Mucosa of stomach (tissue), 1 donor: ENCODE measurements around the gene TACR2.

Source experiments
- H3K27me3 ChIP-seq: one replicate; pipeline ENCODE4 v1.7.0; 2013; ENCODE audit warnings: mild to moderate bottlenecking, low read length; ENCODE audit not compliant: control insufficient read depth, insufficient read depth
- H3K36me3 ChIP-seq: one replicate; pipeline ENCODE4 v1.7.0; 2013; ENCODE audit warnings: low read length; ENCODE audit not compliant: control insufficient read depth, insufficient read depth
- H3K4me1 ChIP-seq: one replicate; pipeline ENCODE4 v1.7.0; 2013; ENCODE audit warnings: mild to moderate bottlenecking, low read length; ENCODE audit not compliant: control insufficient read depth, insufficient read depth
- H3K4me3 ChIP-seq: one replicate; pipeline ENCODE4 v1.7.0; 2013; ENCODE audit warnings: low read length
- H3K9ac ChIP-seq: one replicate; pipeline ENCODE4 v1.7.0; 2013; ENCODE audit warnings: mild to moderate bottlenecking, low read length, moderate library complexity
- H3K9me3 ChIP-seq: one replicate; pipeline ENCODE4 v1.7.0; 2013; ENCODE audit warnings: mild to moderate bottlenecking, low read length, moderate library complexity; ENCODE audit not compliant: control insufficient read depth
- donor health status: Pancreatic carcinoma.

Gene TACR2

GRCh38 chr10:69416695-69417094 is at the start of gene TACR2:
Gene TACR2 (minus strand): TSS chr10:69416918. CDS start chr10:69416323, 595 bp downstream.
- H3K9ac ChIP-seq, result peak within 1 kb of the TSS; percentile 1
- H3K4me1 ChIP-seq, result peaks cover 30% of the 10 kb centered on the region
- H3K9me3 ChIP-seq, result no peaks in the 10 kb centered on the region
- no peak within 1 kb of the TSS for H3K4me3 ChIP-seq
- H3K27me3 ChIP-seq, result no peaks in the 10 kb centered on the region
- H3K36me3 ChIP-seq, result no peaks in the 10 kb centered on the region

- Histone ChIP-seq H3K36me3 (no peaks in the 10 kb centered on the region), H3K9me3 (no peaks in the 10 kb centered on the region), H3K4me1 (peaks cover 69% of the 10 kb centered on the region), H3K9ac (no peak overlapping the region), H3K4me3 (no peak overlapping the region), H3K27me3 (no peaks in the 10 kb centered on the region)
These were observed 49.4 kb upstream of the TACR2 start for GRCh38 chr10:69466158-69466490.

GRCh38 chr10:69465457-69466157 is 48.9 kb upstream of the TACR2 start:
- Histone ChIP-seq H3K4me1 (peaks cover 74% of the 10 kb centered on the region), H3K9ac (no peak overlapping the region)

GRCh38 chr10:69464801-69465401 is 48.2 kb upstream of the TACR2 start:
- Histone ChIP-seq H3K4me3 (no peak overlapping the region), H3K9me3 (no peaks in the 10 kb centered on the region), H3K36me3 (no peaks in the 10 kb centered on the region), H3K4me1 (peaks cover 81% of the 10 kb centered on the region), H3K9ac (peak overlapping the region; percentile 36), H3K27me3 (no peaks in the 10 kb centered on the region)

More at GRCh38 chr10:69465457-69466157, 48.9 kb upstream of the TACR2 start:
- Histone ChIP-seq H3K4me3 (no peak overlapping the region), H3K27me3 (no peaks in the 10 kb centered on the region), H3K36me3 (no peaks in the 10 kb centered on the region), H3K9me3 (no peaks in the 10 kb centered on the region)

- no peaks in the 10 kb centered on the region for H3K36me3 ChIP-seq
- H3K9ac ChIP-seq, result peak overlapping the region; percentile 36
These were observed 47.7 kb upstream of the TACR2 start for GRCh38 chr10:69464401-69464800.

GRCh38 chr10:69463886-69464285 is 47.2 kb upstream of the TACR2 start:
- H3K36me3 ChIP-seq, result no peaks in the 10 kb centered on the region
- no peaks in the 10 kb centered on the region for H3K9me3 ChIP-seq
- H3K4me3 ChIP-seq, result no peak overlapping the region
- H3K27me3 ChIP-seq, result no peaks in the 10 kb centered on the region
- peaks cover 87% of the 10 kb centered on the region for H3K4me1 ChIP-seq
- peak overlapping the region; percentile 36 for H3K9ac ChIP-seq

More at GRCh38 chr10:69464401-69464800, 47.7 kb upstream of the TACR2 start:
- Histone ChIP-seq H3K9me3 (no peaks in the 10 kb centered on the region), H3K4me3 (no peak overlapping the region), H3K4me1 (peaks cover 86% of the 10 kb centered on the region), H3K27me3 (no peaks in the 10 kb centered on the region)

- Histone ChIP-seq H3K4me1 (peaks cover 89% of the 10 kb centered on the region), H3K9ac (peak overlapping the region; percentile 26), H3K9me3 (no peaks in the 10 kb centered on the region), H3K36me3 (no peaks in the 10 kb centered on the region), H3K4me3 (no peak overlapping the region), H3K27me3 (no peaks in the 10 kb centered on the region)
These were observed 44.7 kb upstream of the TACR2 start for GRCh38 chr10:69461243-69462025.

GRCh38 chr10:69460576-69461242 is 44.0 kb upstream of the TACR2 start:
- peaks cover 87% of the 10 kb centered on the region for H3K4me1 ChIP-seq
- H3K9ac ChIP-seq, result peak overlapping the region; percentile 67
- no peak overlapping the region for H3K4me3 ChIP-seq
- no peaks in the 10 kb centered on the region for H3K36me3 ChIP-seq
- H3K27me3 ChIP-seq, result no peaks in the 10 kb centered on the region
- H3K9me3 ChIP-seq, result no peaks in the 10 kb centered on the region

GRCh38 chr10:69459893-69460575 is 43.3 kb upstream of the TACR2 start:
- no peak overlapping the region for H3K4me3 ChIP-seq
- no peaks in the 10 kb centered on the region for H3K9me3 ChIP-seq
- H3K4me1 ChIP-seq, result peaks cover 87% of the 10 kb centered on the region
- H3K27me3 ChIP-seq, result no peaks in the 10 kb centered on the region
- peak overlapping the region; percentile 67 for H3K9ac ChIP-seq
- no peaks in the 10 kb centered on the region for H3K36me3 ChIP-seq

GRCh38 chr10:69459101-69459790 is 42.5 kb upstream of the TACR2 start:
- no peaks in the 10 kb centered on the region for H3K9me3 ChIP-seq
- H3K9ac ChIP-seq, result peak overlapping the region; percentile 67
- no peaks in the 10 kb centered on the region for H3K36me3 ChIP-seq
- H3K4me1 ChIP-seq, result peaks cover 86% of the 10 kb centered on the region
- H3K27me3 ChIP-seq, result no peaks in the 10 kb centered on the region
- H3K4me3 ChIP-seq, result no peak overlapping the region
